AG09309 (cell line): Measurements from ENCODE around the gene TTLL8.
"Not testable (repeated sequence)": the region's sequence is repeated elsewhere in the genome, so short reads cannot be mapped to it uniquely, and the experiment has no call there.

Experiments used
- DNase-seq: peaks from one replicate; pipeline ENCODE4 v3.0.0-alpha.2; 2010; ENCODE audit warnings: low read depth
- H3K4me3 ChIP-seq: 2 replicates; pipeline ENCODE4 v1.5.1; 2011; ENCODE audit warnings: mild to moderate bottlenecking, low read depth, low read length, moderate library complexity; ENCODE audit not compliant: control insufficient read depth
- CTCF ChIP-seq: IDR thresholded peaks from 2 replicates; pipeline ENCODE4 v1.5.1; 2011; ENCODE audit warnings: mild to moderate bottlenecking, low read depth, low read length, inconsistent platforms; ENCODE audit not compliant: insufficient read depth, control insufficient read depth; ENCODE audit errors: missing control alignments

TTLL8 gene

GRCh38 chr22:49991907-49992533 lies 66.1 kb downstream of the TTLL8 start:
- TF ChIP-seq CTCF = no peak
- no peak overlapping the region for H3K4me3 ChIP-seq
- no peak for DNase-seq

GRCh38 chr22:49991167-49991566 lies 66.9 kb downstream of the TTLL8 start:
- no peak for TF ChIP-seq CTCF
- H3K4me3 ChIP-seq = no peak overlapping the region
- no peak for DNase-seq

GRCh38 chr22:49989826-49990225 lies 68.3 kb downstream of the TTLL8 start:
- H3K4me3 ChIP-seq, DNase-seq: not testable (repeated sequence)

GRCh38 chr22:49986325-49986724 lies 71.8 kb downstream of the TTLL8 start:
- TF ChIP-seq CTCF = no peak
- no peak for DNase-seq
- no peak overlapping the region for H3K4me3 ChIP-seq

GRCh38 chr22:49983148-49984042 lies 74.7 kb downstream of the TTLL8 start:
- DNase-seq = no peak
- no peak overlapping the region for H3K4me3 ChIP-seq
- peak; percentile 9 for TF ChIP-seq CTCF

- not testable (repeated sequence) for DNase-seq, H3K4me3 ChIP-seq
These were observed 76.3 kb downstream of the TTLL8 start for GRCh38 chr22:49981799-49982198.

- no peak for DNase-seq
- TF ChIP-seq CTCF = peak; percentile 56
- H3K4me3 ChIP-seq = no peak overlapping the region
These were observed 78.4 kb downstream of the TTLL8 start for GRCh38 chr22:49979587-49980264.
